Measurements from ENCODE around the gene BCL7A.

GRCh38 chr12:122031342-122032216 lies 9.9 kb downstream of the BCL7A start:
- TF ChIP-seq CTCF (IDR thresholded peaks at IDR 0.05) (peak; percentile 95), ZFX (IDR thresholded peaks at IDR 0.05; ENCODE audit: borderline replicate concordance) (no peak)
